H1 (cell line): ENCODE data around the gene PCBD1. TPM values are rescaled to one million over a fixed set of nuclear protein-coding genes. Genes with fewer than 3 reads are reported as not detected.

Experiments used
- CREB1 ChIP-seq: IDR thresholded peaks from 2 replicates; pipeline ENCODE4 v1.6.1; 2012; ENCODE audit warnings: inconsistent platforms
- polyA plus RNA-seq, 7 experiments: library from polyadenylated mRNA; depleted of rRNA in 3 of 7; stranded (reverse) in 5 of 7; unstranded in 2 of 7; fragments of >200 nt in 5 of 7; fragments of 200-250 nt in 2 of 7; gene quantifications; 1 replicate in 5 of 7; 2 replicates in 1 of 7; 4 replicates in 1 of 7; pipeline versions ENCODE4 v1.2.1 to v1.2.3, GENCODE V29; 2011 to 2013; ENCODE audit warnings: missing spikeins in 2 of 7, mixed read lengths in 2 of 7
- total RNA-seq: library from RNA; stranded (reverse); fragmentation: NEBNext Ultra II Directional; extraction: Animal tissue kit (Norgen Biotek cat#: 25700); gene quantifications from 2 replicates; pipeline ENCODE4 v1.2.1, GENCODE V29; 2021

Gene PCBD1
- total and polyA plus RNA-seq, 2 of the 8 experiments (the other 6 are each of a cell fraction or from before 2014, with no cell fraction given) = 46.5 to 55.0 TPM

DNA sequence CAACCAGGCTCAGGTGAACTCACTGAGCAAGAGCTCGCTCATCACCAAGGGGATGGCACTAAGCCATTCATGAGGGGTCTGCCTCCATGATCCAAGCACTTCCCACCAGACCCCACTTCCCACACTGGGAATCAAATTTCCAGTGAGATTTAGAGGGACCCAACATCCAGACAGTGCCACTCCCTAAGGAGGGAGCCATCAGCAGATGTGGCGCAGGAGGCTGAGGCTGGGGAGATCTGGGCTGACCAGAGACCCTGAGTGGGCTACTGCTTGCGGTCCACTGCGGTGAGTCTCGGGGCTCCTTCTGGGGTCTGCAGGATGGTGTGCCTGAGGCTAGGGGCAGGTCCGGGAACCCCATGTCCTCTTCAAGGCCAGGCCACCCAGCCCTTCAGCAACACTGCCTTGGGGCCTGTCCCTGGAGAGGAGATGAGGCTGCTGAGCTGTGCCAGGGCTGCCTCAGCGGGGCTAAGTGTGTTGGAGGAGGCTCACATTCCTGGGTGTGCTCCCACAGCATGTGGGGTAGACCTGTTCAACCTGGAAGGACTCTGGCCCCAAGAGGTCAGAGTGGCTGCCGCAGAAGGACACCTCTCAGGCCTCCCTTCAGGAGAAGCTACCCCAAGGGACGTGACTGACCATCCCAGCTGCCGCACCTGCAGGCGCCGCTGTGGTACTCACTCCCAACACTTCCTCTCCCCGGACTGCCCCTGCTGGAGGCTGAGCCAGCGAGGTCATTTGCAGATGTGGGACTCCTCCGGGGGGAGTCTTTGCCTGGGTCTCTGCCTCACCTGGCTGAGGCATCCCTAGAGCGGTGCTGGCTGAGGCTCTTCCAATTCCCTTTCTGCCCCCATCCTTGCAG lies 22.3 kb upstream of the PCBD1 start (continued):
- no peak for TF ChIP-seq CREB1
